ENCODE measurements around the gene SMIM10. TPM values are rescaled to one million over a fixed set of nuclear protein-coding genes. Genes with fewer than 3 reads are reported as not detected.
"Not testable (repeated sequence)": the region's sequence is repeated elsewhere in the genome, so short reads cannot be mapped to it uniquely, and the experiment has no call there.

SMIM10 gene
- total RNA-seq, 1 experiment from 2014 or later = not detected

GRCh38 chrX:135024526-135024925 is 33.7 kb downstream of the SMIM10 start:
- ChIA-PET CTCF (no interaction called here), POLR2A (no interaction called here)
- Mint-ChIP-seq H3K4me1 (ENCODE audit: insufficient read depth, unreplicated experiment) (peaks cover 6% of the 10 kb centered on the region), H3K36me3 (ENCODE audit: insufficient read depth, unreplicated experiment) (no peaks in the 10 kb centered on the region), H3K27me3 (ENCODE audit: insufficient read depth, unreplicated experiment) (no peaks in the 10 kb centered on the region), H3K27ac (ENCODE audit: low read depth, unreplicated experiment) (no peak overlapping the region), H3K4me3 (ENCODE audit: unreplicated experiment) (no peak overlapping the region), H3K9me3 (ENCODE audit: unreplicated experiment) (no peaks in the 10 kb centered on the region)
- BruUV-seq (replicated peaks) = no TSS peak
- DNase-seq (ENCODE audit: unreplicated experiment) = no peak
- no peak for TF ChIP-seq CTCF (IDR thresholded peaks at IDR 0.05; ENCODE audit: unreplicated experiment)
- intact Hi-C loops (cut with micrococcal nuclease) = no loop called here

- H3K27ac Mint-ChIP-seq (ENCODE audit: low read depth, unreplicated experiment); H3K9me3 Mint-ChIP-seq (ENCODE audit: unreplicated experiment); BruUV-seq (replicated peaks); H3K4me1 Mint-ChIP-seq (ENCODE audit: insufficient read depth, unreplicated experiment); DNase-seq (ENCODE audit: unreplicated experiment); H3K4me3 Mint-ChIP-seq (ENCODE audit: unreplicated experiment); CTCF ChIA-PET; POLR2A ChIA-PET; intact Hi-C loops (cut with micrococcal nuclease): not testable (repeated sequence)
- H3K36me3 Mint-ChIP-seq (ENCODE audit: insufficient read depth, unreplicated experiment) = peaks cover 13% of the 10 kb centered on the region
- peaks cover 11% of the 10 kb centered on the region for H3K27me3 Mint-ChIP-seq (ENCODE audit: insufficient read depth, unreplicated experiment)
Observed at GRCh38 chrX:135030207-135030963, 39.6 kb downstream of the SMIM10 start.

- CTCF ChIA-PET = interaction anchor here (0.5 kb wide), 1 partner anchor 41 kb away, joined by 5 read pairs; no protein-coding TSS in a partner anchor
- Mint-ChIP-seq H3K36me3 (ENCODE audit: insufficient read depth, unreplicated experiment) (peaks cover 12% of the 10 kb centered on the region), H3K27me3 (ENCODE audit: insufficient read depth, unreplicated experiment) (peaks cover 46% of the 10 kb centered on the region)
- H3K9me3 Mint-ChIP-seq (ENCODE audit: unreplicated experiment); H3K4me3 Mint-ChIP-seq (ENCODE audit: unreplicated experiment); intact Hi-C loops (cut with micrococcal nuclease); POLR2A ChIA-PET; H3K27ac Mint-ChIP-seq (ENCODE audit: low read depth, unreplicated experiment); H3K4me1 Mint-ChIP-seq (ENCODE audit: insufficient read depth, unreplicated experiment); BruUV-seq (replicated peaks): not testable (repeated sequence)
- peak; percentile 4 for DNase-seq (ENCODE audit: unreplicated experiment)
Observed at GRCh38 chrX:135041149-135042123, 50.6 kb downstream of the SMIM10 start.

Other genes with a start within 250 kb of the SMIM10 start
- 16.2 and 18.1 TPM in 2 replicates for gene PABIR2, start 193.8 kb upstream of the SMIM10 start, total RNA-seq (2022)
- gene MOSPD1, start 75.7 kb upstream of the SMIM10 start, total RNA-seq (2022) = 17.5 and 20.9 TPM in 2 replicates
- gene RTL8B, start 31.6 kb downstream of the SMIM10 start, total RNA-seq (2022) = 2.2 and 2.7 TPM in 2 replicates
- 44.2 and 57.3 TPM in 2 replicates for gene RTL8C, start 41.4 kb downstream of the SMIM10 start, total RNA-seq (2022)
- 45.2 and 52.7 TPM in 2 replicates for gene RTL8A, start 61.1 kb downstream of the SMIM10 start, total RNA-seq (2022)
- gene SMIM10L2B, start 107.7 kb downstream of the SMIM10 start, total RNA-seq (2022) = 0.12 and 0.15 TPM in 2 replicates
- not detected in 2 replicates for gene ETDB, start 129.5 kb downstream of the SMIM10 start, total RNA-seq (2022)
- not detected in 2 replicates for gene CT55, start 180.4 kb downstream of the SMIM10 start, total RNA-seq (2022)